CD4-positive, alpha-beta T cell treated with Interleukin-6 for 4 hours (primary cell): ENCODE results near the gene GTF3C5.
A peak's percentile ranks its signal among the peaks of the same experiment; 100 is the strongest.

Experiments
- DNase-seq: peaks from one replicate; pipeline ENCODE4 v3.0.0-alpha.2; 2020; ENCODE audit warnings: mixed read lengths

GTF3C5 gene

GRCh38 chr9:133031130-133031422 lies 279 bp downstream of the GTF3C5 start:
- no peak for DNase-seq

GRCh38 chr9:133031496-133031911 lies 707 bp downstream of the GTF3C5 start:
- no peak for DNase-seq

- no peak for DNase-seq
Observed at GRCh38 chr9:133032171-133032570, 1.4 kb downstream of the GTF3C5 start.

- no peak for DNase-seq
Observed at GRCh38 chr9:133035669-133036068, 4.9 kb downstream of the GTF3C5 start.

GRCh38 chr9:133037775-133038515 lies 7.1 kb downstream of the GTF3C5 start:
- DNase-seq, result no peak

GRCh38 chr9:133040892-133041479 lies 10.2 kb downstream of the GTF3C5 start:
- peak; percentile 50 for DNase-seq

GRCh38 chr9:133041958-133042357 lies 11.2 kb downstream of the GTF3C5 start:
- no peak for DNase-seq

- no peak for DNase-seq
Observed at GRCh38 chr9:133042676-133043075, 11.9 kb downstream of the GTF3C5 start.

GRCh38 chr9:133043449-133044035 lies 12.7 kb downstream of the GTF3C5 start:
- no peak for DNase-seq

GRCh38 chr9:133044125-133044524 lies 13.3 kb downstream of the GTF3C5 start:
- no peak for DNase-seq

GRCh38 chr9:133044661-133045060 lies 13.9 kb downstream of the GTF3C5 start:
- DNase-seq, result no peak

GRCh38 chr9:133045132-133045531 lies 14.3 kb downstream of the GTF3C5 start:
- DNase-seq, result no peak

GRCh38 chr9:133046196-133046899 lies 15.6 kb downstream of the GTF3C5 start:
- no peak for DNase-seq

- DNase-seq, result no peak
Observed at GRCh38 chr9:133046900-133047295, 16.1 kb downstream of the GTF3C5 start.

- DNase-seq, result peak; percentile 50
Observed at GRCh38 chr9:133048595-133048994, 17.8 kb downstream of the GTF3C5 start.

GRCh38 chr9:133049043-133049442 lies 18.2 kb downstream of the GTF3C5 start:
- DNase-seq, result no peak

- DNase-seq, result no peak
Observed at GRCh38 chr9:133050142-133050541, 19.3 kb downstream of the GTF3C5 start.

GRCh38 chr9:133050781-133051180 lies 20.0 kb downstream of the GTF3C5 start:
- DNase-seq, result no peak

- no peak for DNase-seq
Observed at GRCh38 chr9:133051281-133051900, 20.6 kb downstream of the GTF3C5 start.

GRCh38 chr9:133051966-133052539 lies 21.3 kb downstream of the GTF3C5 start:
- no peak for DNase-seq

GRCh38 chr9:133054194-133054890 lies 23.5 kb downstream of the GTF3C5 start:
- DNase-seq, result no peak

GRCh38 chr9:133054966-133055365 lies 24.2 kb downstream of the GTF3C5 start:
- no peak for DNase-seq
